Fibroblast of skin of scalp (primary cell): ENCODE data around the gene OR51B2.

Experiments
- DNase-seq: peaks from one replicate; pipeline ENCODE4 v3.0.0-alpha.2; 2013

OR51B2 gene

GRCh38 chr11:5281596-5281995 is 42.5 kb downstream of the OR51B2 start:
- no peak for DNase-seq

- peak; percentile 94 for DNase-seq
Observed at GRCh38 chr11:5280582-5281102, 43.5 kb downstream of the OR51B2 start.

- no peak for DNase-seq
Observed at GRCh38 chr11:5279471-5280090, 44.5 kb downstream of the OR51B2 start.

- DNase-seq, result no peak
Observed at GRCh38 chr11:5277807-5278382, 46.2 kb downstream of the OR51B2 start.

- DNase-seq, result no peak
Observed at GRCh38 chr11:5276697-5277096, 47.4 kb downstream of the OR51B2 start.

- no peak for DNase-seq
Observed at GRCh38 chr11:5275369-5276110, 48.6 kb downstream of the OR51B2 start.

GRCh38 chr11:5274395-5274794 is 49.7 kb downstream of the OR51B2 start:
- no peak for DNase-seq
